SK-N-SH treated with all-trans-retinoic acid at 6 μM for 48 hours (cell line): ENCODE data around the gene NOL9.

ENCODE experiments used
- ATAC-seq: fragments of 200-7000 bp; cut with Tn5 transposase; 3 replicates; pipeline ENCODE4 v1.9.1; 2020; ENCODE audit warnings: mild to moderate bottlenecking, moderate library complexity
- ARNTL ChIP-seq: fragments of 450-650 bp; formaldehyde crosslinking; IDR thresholded peaks from 2 replicates; pipeline ENCODE4 v1.5.0; 2020; ENCODE audit warnings: low read depth, mild to moderate bottlenecking, moderate library complexity, borderline replicate concordance
- BACH2 ChIP-seq: fragments of 250-450 bp; sonication (Bioruptor Pico); IDR thresholded peaks from 2 replicates; pipeline ENCODE4 v1.9.0; 2021; ENCODE audit warnings: mild to moderate bottlenecking, borderline replicate concordance
- CSDC2 ChIP-seq: fragments of 250-450 bp; sonication (Bioruptor Pico); IDR thresholded peaks from 2 replicates; pipeline ENCODE4 v1.5.0; 2020; ENCODE audit warnings: mild to moderate bottlenecking, moderate library complexity
- CSRNP3 ChIP-seq: fragments of 250-450 bp; sonication (Bioruptor Pico); IDR thresholded peaks from 2 replicates; pipeline ENCODE4 v1.5.1; 2021; ENCODE audit warnings: mild to moderate bottlenecking, moderate library complexity
- ESRRG ChIP-seq: fragments of 250-450 bp; sonication (Bioruptor Pico); IDR thresholded peaks from 2 replicates; pipeline ENCODE4 v1.6.1; 2021; ENCODE audit warnings: mild to moderate bottlenecking
- GLIS3 ChIP-seq: fragments of 250-450 bp; sonication (Bioruptor Pico); IDR thresholded peaks from 2 replicates; pipeline ENCODE4 v1.5.0; 2020; ENCODE audit warnings: mild to moderate bottlenecking, moderate library complexity
- ISL1 ChIP-seq: fragments of 250-450 bp; sonication (Bioruptor Pico); IDR thresholded peaks from 2 replicates; pipeline ENCODE4 v2.1.2; 2022; ENCODE audit warnings: mild to moderate bottlenecking, moderate library complexity
- OSR1 ChIP-seq: fragments of 250-450 bp; sonication (Bioruptor Pico); IDR thresholded peaks from 2 replicates; pipeline ENCODE4 v1.8.0; 2022; ENCODE audit warnings: moderate library complexity, mild to moderate bottlenecking, inconsistent platforms
- PPARA ChIP-seq: fragments of 250-450 bp; sonication (Bioruptor Pico); IDR thresholded peaks from 2 replicates; pipeline ENCODE4 v1.5.0; 2020; ENCODE audit warnings: mild to moderate bottlenecking, borderline replicate concordance
- RARB ChIP-seq: fragments of 250-450 bp; sonication (Bioruptor Pico); IDR thresholded peaks from 2 replicates; pipeline ENCODE4 v1.8.0; 2021; ENCODE audit warnings: mild to moderate bottlenecking, moderate library complexity
- SNAI2 ChIP-seq: fragments of 250-450 bp; sonication (Bioruptor Pico); IDR thresholded peaks from 2 replicates; pipeline ENCODE4 v1.5.0; 2020; ENCODE audit warnings: mild to moderate bottlenecking, moderate library complexity
- TCF4 ChIP-seq: fragments of 250-450 bp; sonication (Bioruptor Pico); IDR thresholded peaks from 2 replicates; pipeline ENCODE4 v1.8.0; 2021; ENCODE audit warnings: mild to moderate bottlenecking, moderate library complexity, borderline replicate concordance
- ZC3H10 ChIP-seq: fragments of 250-450 bp; sonication (Bioruptor Pico); IDR thresholded peaks from 2 replicates; pipeline ENCODE4 v1.5.1; 2021; ENCODE audit warnings: mild to moderate bottlenecking, moderate library complexity
- ZFP3 ChIP-seq: fragments of 250-450 bp; sonication (Bioruptor Pico); IDR thresholded peaks from 2 replicates; pipeline ENCODE4 v1.5.0; 2020; ENCODE audit warnings: mild to moderate bottlenecking, moderate library complexity
- ZFP30 ChIP-seq: fragments of 450-650 bp; formaldehyde crosslinking; IDR thresholded peaks from 2 replicates; pipeline ENCODE4 v1.5.0; 2022; ENCODE audit warnings: mild to moderate bottlenecking, moderate library complexity
- ZNF70 ChIP-seq: fragments of 450-650 bp; formaldehyde crosslinking; IDR thresholded peaks from 2 replicates; pipeline ENCODE4 v1.5.0; 2020; ENCODE audit warnings: mild to moderate bottlenecking, moderate library complexity
- ZNF8 ChIP-seq: fragments of 450-650 bp; formaldehyde crosslinking; IDR thresholded peaks from 2 replicates; pipeline ENCODE4 v1.5.0; 2020; ENCODE audit warnings: mild to moderate bottlenecking, moderate library complexity
- TF ChIP-seq, protein P1 (sequence below): fragments of 250-450 bp; sonication (Bioruptor Pico); IDR thresholded peaks from 2 replicates; pipeline ENCODE4 v1.8.0; 2021; ENCODE audit warnings: low read depth, mild to moderate bottlenecking, moderate library complexity, borderline replicate concordance
- TF ChIP-seq, protein P2 (sequence below): fragments of 250-450 bp; sonication (Bioruptor Pico); IDR thresholded peaks from 2 replicates; pipeline ENCODE4 v1.8.0; 2020; ENCODE audit warnings: mild to moderate bottlenecking, moderate library complexity, borderline replicate concordance
- TF ChIP-seq, protein P3 (sequence below): fragments of 250-450 bp; sonication (Bioruptor Pico); IDR thresholded peaks from 2 replicates; pipeline ENCODE4 v1.5.0; 2020; ENCODE audit warnings: mild to moderate bottlenecking, moderate library complexity
- TF ChIP-seq, protein P4 (sequence below): fragments of 250-450 bp; sonication (Bioruptor Pico); IDR thresholded peaks from 2 replicates; pipeline ENCODE4 v1.5.1; 2020; ENCODE audit warnings: low read depth, mild to moderate bottlenecking, moderate library complexity

The NOL9 gene

DNA sequence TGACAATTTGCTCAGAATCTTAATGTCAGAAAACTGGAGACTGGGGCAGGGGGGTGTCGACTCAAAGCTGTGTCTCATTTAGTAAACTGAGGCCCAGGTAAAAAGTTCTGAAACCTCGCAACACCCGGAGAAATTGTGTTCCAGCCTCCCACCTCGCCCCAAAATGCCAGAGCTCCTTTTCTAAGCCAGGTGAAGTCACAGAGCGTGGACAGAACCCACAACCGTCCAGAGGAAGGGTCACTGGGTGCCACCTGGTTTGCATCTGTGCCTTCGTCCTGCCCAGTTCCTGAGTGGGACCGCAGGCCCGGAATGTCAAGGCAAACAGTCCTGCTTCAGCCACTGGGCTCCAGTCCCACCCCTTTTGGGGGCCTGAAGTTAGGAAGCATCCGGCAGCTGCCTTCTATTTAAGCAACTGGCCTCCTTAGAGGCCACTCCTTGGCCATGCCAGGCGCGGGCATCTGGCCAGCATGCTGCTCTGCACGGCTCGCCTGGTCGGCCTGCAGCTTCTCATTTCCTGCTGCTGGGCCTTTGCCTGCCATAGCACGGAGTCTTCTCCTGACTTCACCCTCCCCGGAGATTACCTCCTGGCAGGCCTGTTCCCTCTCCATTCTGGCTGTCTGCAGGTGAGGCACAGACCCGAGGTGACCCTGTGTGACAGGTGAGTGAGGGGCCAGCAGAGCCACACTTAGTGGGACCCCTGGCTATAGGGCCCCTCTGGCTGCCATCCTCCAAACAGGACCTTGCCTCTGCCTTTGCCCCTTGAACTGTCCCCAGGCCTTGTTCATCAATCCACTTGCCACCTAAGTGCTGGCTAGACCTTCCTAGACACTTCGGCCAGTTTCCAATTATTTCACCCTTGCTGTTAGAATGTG is 830 bp upstream of the NOL9 start, which contains the start of gene TAS1R1:
Gene TAS1R1 (plus strand): TSS at position 401 of the 872 bp plus-strand sequence. CDS start 67 bp downstream, at position 468.
- TF ChIP-seq ZNF70 (CRISPR knock-in tag), result no peak
- TF ChIP-seq ZFP3, result no peak
- TF ChIP-seq, protein P1, sequence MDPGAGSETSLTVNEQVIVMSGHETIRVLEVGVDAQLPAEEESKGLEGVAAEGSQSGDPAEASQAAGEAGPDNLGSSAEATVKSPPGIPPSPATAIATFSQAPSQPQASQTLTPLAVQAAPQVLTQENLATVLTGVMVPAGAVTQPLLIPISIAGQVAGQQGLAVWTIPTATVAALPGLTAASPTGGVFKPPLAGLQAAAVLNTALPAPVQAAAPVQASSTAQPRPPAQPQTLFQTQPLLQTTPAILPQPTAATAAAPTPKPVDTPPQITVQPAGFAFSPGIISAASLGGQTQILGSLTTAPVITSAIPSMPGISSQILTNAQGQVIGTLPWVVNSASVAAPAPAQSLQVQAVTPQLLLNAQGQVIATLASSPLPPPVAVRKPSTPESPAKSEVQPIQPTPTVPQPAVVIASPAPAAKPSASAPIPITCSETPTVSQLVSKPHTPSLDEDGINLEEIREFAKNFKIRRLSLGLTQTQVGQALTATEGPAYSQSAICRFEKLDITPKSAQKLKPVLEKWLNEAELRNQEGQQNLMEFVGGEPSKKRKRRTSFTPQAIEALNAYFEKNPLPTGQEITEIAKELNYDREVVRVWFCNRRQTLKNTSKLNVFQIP (CRISPR knock-in tag), result no peak
- TF ChIP-seq, protein P2, sequence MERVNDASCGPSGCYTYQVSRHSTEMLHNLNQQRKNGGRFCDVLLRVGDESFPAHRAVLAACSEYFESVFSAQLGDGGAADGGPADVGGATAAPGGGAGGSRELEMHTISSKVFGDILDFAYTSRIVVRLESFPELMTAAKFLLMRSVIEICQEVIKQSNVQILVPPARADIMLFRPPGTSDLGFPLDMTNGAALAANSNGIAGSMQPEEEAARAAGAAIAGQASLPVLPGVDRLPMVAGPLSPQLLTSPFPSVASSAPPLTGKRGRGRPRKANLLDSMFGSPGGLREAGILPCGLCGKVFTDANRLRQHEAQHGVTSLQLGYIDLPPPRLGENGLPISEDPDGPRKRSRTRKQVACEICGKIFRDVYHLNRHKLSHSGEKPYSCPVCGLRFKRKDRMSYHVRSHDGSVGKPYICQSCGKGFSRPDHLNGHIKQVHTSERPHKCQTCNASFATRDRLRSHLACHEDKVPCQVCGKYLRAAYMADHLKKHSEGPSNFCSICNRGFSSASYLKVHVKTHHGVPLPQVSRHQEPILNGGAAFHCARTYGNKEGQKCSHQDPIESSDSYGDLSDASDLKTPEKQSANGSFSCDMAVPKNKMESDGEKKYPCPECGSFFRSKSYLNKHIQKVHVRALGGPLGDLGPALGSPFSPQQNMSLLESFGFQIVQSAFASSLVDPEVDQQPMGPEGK (CRISPR knock-in tag), result no peak
- no peak for TF ChIP-seq CSDC2 (CRISPR knock-in tag)
- TF ChIP-seq ZNF8 (CRISPR knock-in tag), result no peak
- TF ChIP-seq, protein P3, sequence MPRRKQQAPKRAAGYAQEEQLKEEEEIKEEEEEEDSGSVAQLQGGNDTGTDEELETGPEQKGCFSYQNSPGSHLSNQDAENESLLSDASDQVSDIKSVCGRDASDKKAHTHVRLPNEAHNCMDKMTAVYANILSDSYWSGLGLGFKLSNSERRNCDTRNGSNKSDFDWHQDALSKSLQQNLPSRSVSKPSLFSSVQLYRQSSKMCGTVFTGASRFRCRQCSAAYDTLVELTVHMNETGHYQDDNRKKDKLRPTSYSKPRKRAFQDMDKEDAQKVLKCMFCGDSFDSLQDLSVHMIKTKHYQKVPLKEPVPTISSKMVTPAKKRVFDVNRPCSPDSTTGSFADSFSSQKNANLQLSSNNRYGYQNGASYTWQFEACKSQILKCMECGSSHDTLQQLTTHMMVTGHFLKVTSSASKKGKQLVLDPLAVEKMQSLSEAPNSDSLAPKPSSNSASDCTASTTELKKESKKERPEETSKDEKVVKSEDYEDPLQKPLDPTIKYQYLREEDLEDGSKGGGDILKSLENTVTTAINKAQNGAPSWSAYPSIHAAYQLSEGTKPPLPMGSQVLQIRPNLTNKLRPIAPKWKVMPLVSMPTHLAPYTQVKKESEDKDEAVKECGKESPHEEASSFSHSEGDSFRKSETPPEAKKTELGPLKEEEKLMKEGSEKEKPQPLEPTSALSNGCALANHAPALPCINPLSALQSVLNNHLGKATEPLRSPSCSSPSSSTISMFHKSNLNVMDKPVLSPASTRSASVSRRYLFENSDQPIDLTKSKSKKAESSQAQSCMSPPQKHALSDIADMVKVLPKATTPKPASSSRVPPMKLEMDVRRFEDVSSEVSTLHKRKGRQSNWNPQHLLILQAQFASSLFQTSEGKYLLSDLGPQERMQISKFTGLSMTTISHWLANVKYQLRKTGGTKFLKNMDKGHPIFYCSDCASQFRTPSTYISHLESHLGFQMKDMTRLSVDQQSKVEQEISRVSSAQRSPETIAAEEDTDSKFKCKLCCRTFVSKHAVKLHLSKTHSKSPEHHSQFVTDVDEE (CRISPR knock-in tag), result no peak
- no peak for TF ChIP-seq RARB (CRISPR knock-in tag)
- no peak for TF ChIP-seq ZFP30 (CRISPR knock-in tag)
- no peak for TF ChIP-seq BACH2
- no peak for TF ChIP-seq PPARA (CRISPR knock-in tag)
- TF ChIP-seq GLIS3 (CRISPR knock-in tag), result no peak
- no peak for TF ChIP-seq SNAI2 (CRISPR knock-in tag)
- no peak for TF ChIP-seq CSRNP3 (CRISPR knock-in tag)
- no peak for TF ChIP-seq TCF4 (CRISPR knock-in tag)
- TF ChIP-seq ISL1 (CRISPR knock-in tag), result no peak
- no peak for TF ChIP-seq ARNTL
- no peak for TF ChIP-seq ESRRG (CRISPR knock-in tag)
- TF ChIP-seq ZC3H10 (CRISPR knock-in tag), result no peak
- TF ChIP-seq, protein P4, sequence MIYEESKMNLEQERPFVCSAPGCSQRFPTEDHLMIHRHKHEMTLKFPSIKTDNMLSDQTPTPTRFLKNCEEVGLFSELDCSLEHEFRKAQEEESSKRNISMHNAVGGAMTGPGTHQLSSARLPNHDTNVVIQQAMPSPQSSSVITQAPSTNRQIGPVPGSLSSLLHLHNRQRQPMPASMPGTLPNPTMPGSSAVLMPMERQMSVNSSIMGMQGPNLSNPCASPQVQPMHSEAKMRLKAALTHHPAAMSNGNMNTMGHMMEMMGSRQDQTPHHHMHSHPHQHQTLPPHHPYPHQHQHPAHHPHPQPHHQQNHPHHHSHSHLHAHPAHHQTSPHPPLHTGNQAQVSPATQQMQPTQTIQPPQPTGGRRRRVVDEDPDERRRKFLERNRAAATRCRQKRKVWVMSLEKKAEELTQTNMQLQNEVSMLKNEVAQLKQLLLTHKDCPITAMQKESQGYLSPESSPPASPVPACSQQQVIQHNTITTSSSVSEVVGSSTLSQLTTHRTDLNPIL (CRISPR knock-in tag), result no peak
- ATAC-seq, result no peak

DNA sequence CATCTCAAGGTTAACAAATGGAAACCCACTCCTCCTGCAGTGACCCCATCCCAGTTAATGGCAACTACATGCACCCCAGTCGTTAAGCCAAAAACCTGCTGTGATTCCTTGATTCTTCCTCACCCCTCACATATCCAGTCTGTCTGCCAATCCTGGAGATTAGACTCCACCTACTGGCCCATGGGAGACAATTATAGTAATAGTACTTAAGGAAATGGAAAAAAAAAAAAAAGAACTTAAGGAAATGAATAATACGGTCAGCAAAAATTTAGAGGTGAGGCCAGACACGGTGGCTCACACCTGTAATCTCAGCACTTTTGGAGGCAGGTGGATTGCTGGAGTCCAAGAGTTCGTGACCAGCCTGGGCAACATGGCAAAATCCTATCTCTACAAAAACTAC is 7.0 kb downstream of the NOL9 start:
- ATAC-seq, result peak; percentile 43; the same call in 1 of the 3 replicates

More for the DNA sequence above, 7.0 kb downstream of the NOL9 start:
- TF ChIP-seq BACH2 (no peak), PPARA (CRISPR knock-in tag) (no peak), ZNF8 (CRISPR knock-in tag) (no peak), ARNTL (no peak), OSR1 (CRISPR knock-in tag) (no peak)
- TF ChIP-seq, protein P1 (CRISPR knock-in tag), result no peak
- TF ChIP-seq, protein P3 (CRISPR knock-in tag), result no peak
